DND-41 (cell line): ENCODE data around the gene EPB41L2.

Experiments
- ATAC-seq: fragments of 200-7000 bp; cut with Tn5 transposase; 3 replicates; pipeline ENCODE4 v1.9.1; 2021; ENCODE audit warnings: low read depth; ENCODE audit not compliant: insufficient read depth
- DNase-seq: peaks from one replicate; pipeline ENCODE4 v3.0.0-alpha.2; 2020
- H2AFZ ChIP-seq: 2 replicates; pipeline ENCODE4 v1.6.0; 2012; ENCODE audit warnings: low read depth, low read length
- H3K27ac ChIP-seq: 2 replicates; pipeline ENCODE4 v1.5.1; 2012; ENCODE audit warnings: low read length, inconsistent platforms
- H3K27me3 ChIP-seq: fragments of 200-600 bp; sonication (generic); 2 replicates; pipeline ENCODE4 v1.6.0; 2012; ENCODE audit warnings: low read length, mild to moderate bottlenecking, inconsistent platforms; ENCODE audit not compliant: insufficient read depth, poor library complexity
- H3K36me3 ChIP-seq: 2 replicates; pipeline ENCODE4 v1.5.1; 2012; ENCODE audit warnings: low read length, inconsistent platforms; ENCODE audit not compliant: insufficient read depth
- H3K4me1 ChIP-seq: 2 replicates; pipeline ENCODE4 v1.5.1; 2012; ENCODE audit warnings: mild to moderate bottlenecking, low read length; ENCODE audit not compliant: insufficient read depth
- H3K4me2 ChIP-seq: 2 replicates; pipeline ENCODE4 v1.6.0; 2012; ENCODE audit warnings: mild to moderate bottlenecking, moderate library complexity, low read length, inconsistent platforms; ENCODE audit not compliant: insufficient read depth
- H3K4me3 ChIP-seq, 2 experiments: fragments of 200-600 bp in 1 of 2; shearing (Covaris generic) in 1 of 2; 2 replicates each; pipeline ENCODE4 v1.5.1; 2012 to 2016; ENCODE audit warnings: inconsistent platforms in 2 of 2, low read length in 2 of 2, mild to moderate bottlenecking in 2 of 2, low read depth in 1 of 2, moderate library complexity in 1 of 2
- H3K79me2 ChIP-seq: 2 replicates; pipeline ENCODE4 v1.6.0; 2012; ENCODE audit warnings: low read length, inconsistent platforms; ENCODE audit not compliant: insufficient read depth
- H3K9ac ChIP-seq: 2 replicates; pipeline ENCODE4 v1.6.0; 2012; ENCODE audit warnings: low read depth, mild to moderate bottlenecking, inconsistent platforms, low read length, moderate library complexity
- H3K9me3 ChIP-seq: 2 replicates; pipeline ENCODE4 v1.5.1; 2012; ENCODE audit warnings: low read length, moderate library complexity, mild to moderate bottlenecking, inconsistent platforms; ENCODE audit not compliant: insufficient read depth, severe bottlenecking
- H4K20me1 ChIP-seq: 2 replicates; pipeline ENCODE4 v1.6.0; 2012; ENCODE audit warnings: low read length; ENCODE audit not compliant: insufficient read depth
- EZH2 ChIP-seq: IDR thresholded peaks from 3 replicates; pipeline ENCODE4 v1.6.1; 2012; ENCODE audit warnings: borderline replicate concordance, low read depth, mild to moderate bottlenecking, moderate library complexity, low read length, inconsistent platforms; ENCODE audit not compliant: severe bottlenecking
- TF ChIP-seq, protein P1 (sequence below): IDR thresholded peaks from 2 replicates; pipeline ENCODE4 v1.5.1; 2012; ENCODE audit warnings: borderline replicate concordance, low read length, moderate library complexity, mild to moderate bottlenecking; ENCODE audit not compliant: poor library complexity, severe bottlenecking; ENCODE audit errors: extremely low read depth

Gene EPB41L2

DNA sequence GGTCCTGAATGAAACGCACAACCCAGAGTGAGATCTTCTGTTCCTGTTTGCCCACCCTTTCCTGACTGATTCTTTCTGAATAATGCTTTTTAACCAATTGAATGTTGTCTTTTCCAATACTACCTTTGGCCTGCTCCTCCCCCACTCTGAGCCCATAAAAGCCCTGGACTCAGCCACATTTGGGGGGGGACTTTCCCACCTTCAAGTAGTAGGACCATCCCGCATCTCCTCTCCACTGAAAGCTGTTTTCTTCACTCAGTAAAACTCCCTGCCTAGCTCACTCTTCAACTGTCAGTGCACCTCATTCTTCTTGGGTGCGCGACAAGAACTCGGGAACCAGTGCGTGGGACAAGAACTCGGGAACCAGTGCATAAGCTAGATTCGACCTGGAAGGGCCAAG is 77.9 kb downstream of the EPB41L2 start:
- no peak for ATAC-seq
- no peak overlapping the region for H3K9ac ChIP-seq
- H3K4me1 ChIP-seq, result peaks cover 34% of the 10 kb centered on the region
- H4K20me1 ChIP-seq, result no peaks in the 10 kb centered on the region
- peaks cover 10% of the 10 kb centered on the region; the same call in 1 of the 2 replicates for H3K36me3 ChIP-seq
- no peak overlapping the region for H3K27ac ChIP-seq
- no peak overlapping the region for H3K4me2 ChIP-seq
- no peak for DNase-seq
- no peak overlapping the region for H2AFZ ChIP-seq
- H3K4me3 ChIP-seq, result no peak overlapping the region
- no peak for TF ChIP-seq EZH2
- TF ChIP-seq, protein P1, sequence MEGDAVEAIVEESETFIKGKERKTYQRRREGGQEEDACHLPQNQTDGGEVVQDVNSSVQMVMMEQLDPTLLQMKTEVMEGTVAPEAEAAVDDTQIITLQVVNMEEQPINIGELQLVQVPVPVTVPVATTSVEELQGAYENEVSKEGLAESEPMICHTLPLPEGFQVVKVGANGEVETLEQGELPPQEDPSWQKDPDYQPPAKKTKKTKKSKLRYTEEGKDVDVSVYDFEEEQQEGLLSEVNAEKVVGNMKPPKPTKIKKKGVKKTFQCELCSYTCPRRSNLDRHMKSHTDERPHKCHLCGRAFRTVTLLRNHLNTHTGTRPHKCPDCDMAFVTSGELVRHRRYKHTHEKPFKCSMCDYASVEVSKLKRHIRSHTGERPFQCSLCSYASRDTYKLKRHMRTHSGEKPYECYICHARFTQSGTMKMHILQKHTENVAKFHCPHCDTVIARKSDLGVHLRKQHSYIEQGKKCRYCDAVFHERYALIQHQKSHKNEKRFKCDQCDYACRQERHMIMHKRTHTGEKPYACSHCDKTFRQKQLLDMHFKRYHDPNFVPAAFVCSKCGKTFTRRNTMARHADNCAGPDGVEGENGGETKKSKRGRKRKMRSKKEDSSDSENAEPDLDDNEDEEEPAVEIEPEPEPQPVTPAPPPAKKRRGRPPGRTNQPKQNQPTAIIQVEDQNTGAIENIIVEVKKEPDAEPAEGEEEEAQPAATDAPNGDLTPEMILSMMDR, result no peak
- H3K27me3 ChIP-seq, result no peaks in the 10 kb centered on the region
- H3K79me2 ChIP-seq, result peaks cover 76% of the 10 kb centered on the region
- peaks cover 17% of the 10 kb centered on the region for H3K9me3 ChIP-seq

DNA sequence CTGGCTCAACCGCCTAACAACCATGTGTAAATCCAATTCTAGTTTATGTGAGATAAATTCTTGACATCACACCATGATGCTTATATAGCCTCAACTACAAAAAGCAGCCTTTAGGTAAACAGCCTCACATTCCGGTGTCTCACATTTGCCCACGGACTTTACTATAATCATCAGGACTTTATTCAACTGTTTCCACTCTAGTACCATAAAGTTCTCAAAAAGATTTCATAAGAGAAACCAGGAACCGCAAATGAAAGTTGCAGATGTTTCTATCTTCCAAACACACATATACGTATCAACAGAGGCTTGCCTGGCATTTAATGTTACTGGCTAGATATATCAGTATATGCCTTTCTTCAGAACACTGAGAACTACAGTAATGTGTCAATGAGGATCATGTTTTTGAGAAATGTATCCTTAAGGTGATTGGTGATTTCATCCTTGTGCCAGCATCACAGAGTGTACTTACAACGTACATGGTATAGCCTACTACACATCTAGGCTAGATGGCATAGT is 80.0 kb downstream of the EPB41L2 start:
- peaks cover 17% of the 10 kb centered on the region for H3K9me3 ChIP-seq
- ATAC-seq, result peak; percentile 25; the same call in 1 of the 3 replicates
- TF ChIP-seq EZH2, result no peak

DNA sequence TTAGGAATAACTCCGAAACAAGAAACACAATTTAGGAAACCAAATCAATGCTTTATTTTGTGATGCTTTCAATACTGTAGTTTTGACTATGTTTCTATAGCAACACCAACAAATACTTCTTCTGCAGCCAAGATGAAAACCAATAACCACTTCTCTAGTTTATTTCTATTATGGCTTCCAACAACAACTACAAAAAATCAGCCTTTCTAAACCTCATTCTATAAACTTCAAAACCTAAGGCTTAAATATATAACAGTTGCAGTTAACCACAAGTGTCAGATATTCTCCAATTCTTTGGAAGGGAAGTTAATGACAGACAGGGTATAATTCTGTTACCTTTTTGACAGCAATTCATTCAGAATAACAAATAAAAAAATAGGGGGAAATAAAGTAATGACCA is 80.9 kb downstream of the EPB41L2 start:
- ATAC-seq, result no peak
- Histone ChIP-seq H3K4me2 (0 out of 2 replicates have a peak overlapping the region, but pooled peaks have one; percentile 2), H2AFZ (no peak overlapping the region), H3K27ac (peak overlapping the region; percentile 38), H3K79me2 (peaks cover 79% of the 10 kb centered on the region), H4K20me1 (no peaks in the 10 kb centered on the region), H3K36me3 (peaks cover 10% of the 10 kb centered on the region; the same call in 1 of the 2 replicates), H3K4me3 (no peak overlapping the region), H3K9ac (no peak overlapping the region), H3K4me1 (peaks cover 40% of the 10 kb centered on the region), H3K27me3 (no peaks in the 10 kb centered on the region), H3K9me3 (peaks cover 16% of the 10 kb centered on the region)
- no peak for TF ChIP-seq EZH2
- TF ChIP-seq, protein P1, result no peak
- DNase-seq, result no peak

More for the DNA sequence above, 80.0 kb downstream of the EPB41L2 start:
- no peaks in the 10 kb centered on the region for H3K27me3 ChIP-seq
- no peak overlapping the region for H3K4me3 ChIP-seq
- H3K27ac ChIP-seq, result peak overlapping the region; percentile 35; the same call in 1 of the 2 replicates
- no peak overlapping the region for H3K9ac ChIP-seq
- H3K36me3 ChIP-seq, result peaks cover 10% of the 10 kb centered on the region; the same call in 1 of the 2 replicates
- H4K20me1 ChIP-seq, result no peaks in the 10 kb centered on the region
- peaks cover 40% of the 10 kb centered on the region for H3K4me1 ChIP-seq
- no peak overlapping the region for H2AFZ ChIP-seq
- H3K79me2 ChIP-seq, result peaks cover 79% of the 10 kb centered on the region
- no peak for DNase-seq
- H3K4me2 ChIP-seq, result no peak overlapping the region

DNA sequence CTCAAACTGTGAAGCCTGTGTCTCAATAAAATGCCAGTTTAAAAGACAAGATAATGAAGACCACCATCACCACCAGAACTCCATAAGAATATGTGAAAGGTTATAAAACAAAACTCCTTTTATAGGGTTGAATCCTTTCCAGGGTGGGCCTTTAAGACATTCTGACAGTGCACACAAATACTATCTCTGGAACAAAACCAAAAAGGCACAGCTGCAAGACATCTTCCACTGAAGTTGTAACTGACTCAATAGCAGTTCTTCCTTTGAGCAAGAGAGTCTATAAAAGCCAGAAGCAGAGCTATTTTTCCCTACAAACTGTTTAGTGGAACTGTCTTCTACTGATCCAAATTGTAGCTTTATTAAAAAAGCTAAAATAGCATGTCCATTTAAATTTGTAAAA is 81.6 kb downstream of the EPB41L2 start:
- H4K20me1 ChIP-seq, result no peaks in the 10 kb centered on the region
- peaks cover 81% of the 10 kb centered on the region for H3K79me2 ChIP-seq

More for the DNA sequence above, 81.6 kb downstream of the EPB41L2 start:
- Histone ChIP-seq H2AFZ (no peak overlapping the region), H3K27me3 (no peaks in the 10 kb centered on the region), H3K9ac (no peak overlapping the region), H3K36me3 (peaks cover 10% of the 10 kb centered on the region; the same call in 1 of the 2 replicates), H3K27ac (peak overlapping the region; percentile 36), H3K9me3 (peaks cover 14% of the 10 kb centered on the region), H3K4me1 (peaks cover 40% of the 10 kb centered on the region), H3K4me3 (no peak overlapping the region), H3K4me2 (peak overlapping the region; percentile 3; the same call in 1 of the 2 replicates)
- DNase-seq (no peak), ATAC-seq (peak; percentile 84)
- TF ChIP-seq, protein P1, result no peak
- no peak for TF ChIP-seq EZH2
